Uterus (tissue), 2 donors: ENCODE data around the gene DCAF6.

Experiments used
- CTCF ChIP-seq, 4 experiments: fragments of 200-600 bp in 2 of 4; fragments of 450-650 bp in 2 of 4; sonication (generic) in 2 of 4; IDR thresholded peaks; one replicate each; pipeline ENCODE4 v1.5.1; 2016 to 2019; ENCODE audit warnings: antibody characterized with exemption in 4 of 4, mild to moderate bottlenecking in 2 of 4, moderate library complexity in 1 of 4
- POLR2A ChIP-seq, 2 donors: fragments of 450-650 bp; IDR thresholded peaks; one replicate each; pipeline ENCODE4 v1.6.1; 2016; ENCODE audit warnings: antibody characterized with exemption in 2 of 2, mild to moderate bottlenecking in 1 of 2, moderate library complexity in 1 of 2

- no peak for TF ChIP-seq CTCF (IDR thresholded peaks at IDR 0.05)
- TF ChIP-seq POLR2A (IDR thresholded peaks at IDR 0.05), result no peak
These were observed 6.8 kb upstream of the DCAF6 start for GRCh38 chr1:167929725-167930124.
